Adrenal gland (tissue), 5 donors: ENCODE data around the gene CDC25C.

Experiments
- POLR2A ChIP-seq, 2 donors: fragments of 450-650 bp; IDR thresholded peaks; one replicate each; pipeline ENCODE4 v1.6.1; 2017; ENCODE audit warnings: antibody characterized with exemption in 2 of 2, mild to moderate bottlenecking in 2 of 2, moderate library complexity in 1 of 2
- TF ChIP-seq, protein P1 (sequence below), 6 experiments: fragments of 450-650 bp in 4 of 6; fragments of 200-600 bp in 2 of 6; sonication (generic) in 1 of 6; IDR thresholded peaks; 1 replicate in 5 of 6; 2 replicates in 1 of 6; pipeline versions ENCODE4 v1.5.1 to v1.8.0; 2016 to 2021; ENCODE audit warnings: antibody characterized with exemption in 6 of 6, mild to moderate bottlenecking in 2 of 6, moderate library complexity in 1 of 6
- donor health status: DM: no; HTN: no; CAD: no.

DNA sequence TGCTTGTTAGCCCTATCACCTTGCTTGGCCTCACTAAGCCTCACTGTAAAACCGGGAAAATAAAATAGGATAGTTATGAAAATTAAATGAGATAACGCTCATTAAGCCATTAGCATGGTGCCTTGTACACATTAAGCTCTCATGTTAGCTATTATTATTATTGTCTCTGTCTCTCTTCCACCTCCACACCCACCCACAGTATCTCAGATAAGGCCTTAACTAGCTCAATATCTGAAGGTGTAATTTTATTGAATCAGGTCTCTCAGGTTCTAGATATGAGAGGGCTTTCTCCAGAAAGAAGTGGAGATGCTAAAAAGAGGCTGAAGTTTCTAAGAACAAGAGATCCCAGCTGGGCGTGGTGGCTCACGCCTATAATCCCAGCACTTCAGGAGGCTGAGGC lies 84.8 kb downstream of the CDC25C start:
- TF ChIP-seq, protein P1, sequence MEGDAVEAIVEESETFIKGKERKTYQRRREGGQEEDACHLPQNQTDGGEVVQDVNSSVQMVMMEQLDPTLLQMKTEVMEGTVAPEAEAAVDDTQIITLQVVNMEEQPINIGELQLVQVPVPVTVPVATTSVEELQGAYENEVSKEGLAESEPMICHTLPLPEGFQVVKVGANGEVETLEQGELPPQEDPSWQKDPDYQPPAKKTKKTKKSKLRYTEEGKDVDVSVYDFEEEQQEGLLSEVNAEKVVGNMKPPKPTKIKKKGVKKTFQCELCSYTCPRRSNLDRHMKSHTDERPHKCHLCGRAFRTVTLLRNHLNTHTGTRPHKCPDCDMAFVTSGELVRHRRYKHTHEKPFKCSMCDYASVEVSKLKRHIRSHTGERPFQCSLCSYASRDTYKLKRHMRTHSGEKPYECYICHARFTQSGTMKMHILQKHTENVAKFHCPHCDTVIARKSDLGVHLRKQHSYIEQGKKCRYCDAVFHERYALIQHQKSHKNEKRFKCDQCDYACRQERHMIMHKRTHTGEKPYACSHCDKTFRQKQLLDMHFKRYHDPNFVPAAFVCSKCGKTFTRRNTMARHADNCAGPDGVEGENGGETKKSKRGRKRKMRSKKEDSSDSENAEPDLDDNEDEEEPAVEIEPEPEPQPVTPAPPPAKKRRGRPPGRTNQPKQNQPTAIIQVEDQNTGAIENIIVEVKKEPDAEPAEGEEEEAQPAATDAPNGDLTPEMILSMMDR (IDR thresholded peaks at IDR 0.05) = no peak
- no peak for TF ChIP-seq POLR2A (IDR thresholded peaks at IDR 0.05)
